ENCODE measurements around the gene ACACB. TPM values are rescaled to one million over a fixed set of nuclear protein-coding genes. Genes with fewer than 3 reads are reported as not detected.

Gene ACACB
- total and polyA plus RNA-seq, 2 donors from 2014 or later = 13.8 to 56.8 TPM

GRCh38 chr12:109191621-109192250 is 75.3 kb downstream of the ACACB start:
- no peak for DNase-seq
- TF ChIP-seq, protein P1, sequence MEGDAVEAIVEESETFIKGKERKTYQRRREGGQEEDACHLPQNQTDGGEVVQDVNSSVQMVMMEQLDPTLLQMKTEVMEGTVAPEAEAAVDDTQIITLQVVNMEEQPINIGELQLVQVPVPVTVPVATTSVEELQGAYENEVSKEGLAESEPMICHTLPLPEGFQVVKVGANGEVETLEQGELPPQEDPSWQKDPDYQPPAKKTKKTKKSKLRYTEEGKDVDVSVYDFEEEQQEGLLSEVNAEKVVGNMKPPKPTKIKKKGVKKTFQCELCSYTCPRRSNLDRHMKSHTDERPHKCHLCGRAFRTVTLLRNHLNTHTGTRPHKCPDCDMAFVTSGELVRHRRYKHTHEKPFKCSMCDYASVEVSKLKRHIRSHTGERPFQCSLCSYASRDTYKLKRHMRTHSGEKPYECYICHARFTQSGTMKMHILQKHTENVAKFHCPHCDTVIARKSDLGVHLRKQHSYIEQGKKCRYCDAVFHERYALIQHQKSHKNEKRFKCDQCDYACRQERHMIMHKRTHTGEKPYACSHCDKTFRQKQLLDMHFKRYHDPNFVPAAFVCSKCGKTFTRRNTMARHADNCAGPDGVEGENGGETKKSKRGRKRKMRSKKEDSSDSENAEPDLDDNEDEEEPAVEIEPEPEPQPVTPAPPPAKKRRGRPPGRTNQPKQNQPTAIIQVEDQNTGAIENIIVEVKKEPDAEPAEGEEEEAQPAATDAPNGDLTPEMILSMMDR (IDR thresholded peaks at IDR 0.05; ENCODE audit: borderline replicate concordance, extremely low read depth, insufficient read depth) = no peak
- H3K27ac ChIP-seq (ENCODE audit: low read depth in 2 of 2, low read length in 2 of 2) = no peak overlapping the region
- H3K27me3 ChIP-seq (ENCODE audit: control insufficient read depth, insufficient read depth, low read length) = no peaks in the 10 kb centered on the region
- intact Hi-C loops (cut with DNase I) = no loop called here
- no peak for FAIRE-seq
- no peak overlapping the region for H3K9ac ChIP-seq (ENCODE audit: low read length in 3 of 3)
- peaks cover 2 to 66% (median 38%) of the 10 kb centered on the region in 3 donors for H3K36me3 ChIP-seq (ENCODE audit: control insufficient read depth in 2 of 3, insufficient read depth in 3 of 3, low read length in 3 of 3)
- no peaks in the 10 kb centered on the region for H3K9me3 ChIP-seq (ENCODE audit: control insufficient read depth in 2 of 3, insufficient read depth in 1 of 3, low read length in 3 of 3)
- H3K4me1 ChIP-seq (ENCODE audit: control insufficient read depth in 2 of 3, insufficient read depth in 2 of 3, low read depth in 1 of 3, low read length in 3 of 3) = no peaks in the 10 kb centered on the region
- H3K4me3 ChIP-seq (ENCODE audit: low read length in 3 of 3) = no peak overlapping the region

GRCh38 chr12:109192358-109192757 is 76.0 kb downstream of the ACACB start:
- no peak overlapping the region for H3K4me3 ChIP-seq (ENCODE audit: low read length in 3 of 3)
- FAIRE-seq = no peak
- no peak for DNase-seq
- no peak overlapping the region for H3K27ac ChIP-seq (ENCODE audit: low read depth in 2 of 2, low read length in 2 of 2)
- H3K9ac ChIP-seq (ENCODE audit: low read length in 3 of 3) = no peak overlapping the region
- H3K4me1 ChIP-seq (ENCODE audit: control insufficient read depth in 2 of 3, insufficient read depth in 2 of 3, low read depth in 1 of 3, low read length in 3 of 3) = no peaks in the 10 kb centered on the region
- H3K36me3 ChIP-seq (ENCODE audit: control insufficient read depth in 2 of 3, insufficient read depth in 3 of 3, low read length in 3 of 3) = peaks cover 2 to 66% (median 44%) of the 10 kb centered on the region in 3 donors
- H3K27me3 ChIP-seq (ENCODE audit: control insufficient read depth, insufficient read depth, low read length) = no peaks in the 10 kb centered on the region
- TF ChIP-seq, protein P1 (IDR thresholded peaks at IDR 0.05; ENCODE audit: borderline replicate concordance, extremely low read depth, insufficient read depth) = no peak
- H3K9me3 ChIP-seq (ENCODE audit: control insufficient read depth in 2 of 3, insufficient read depth in 1 of 3, low read length in 3 of 3) = no peaks in the 10 kb centered on the region
- intact Hi-C loops (cut with DNase I) = no loop called here

DNA sequence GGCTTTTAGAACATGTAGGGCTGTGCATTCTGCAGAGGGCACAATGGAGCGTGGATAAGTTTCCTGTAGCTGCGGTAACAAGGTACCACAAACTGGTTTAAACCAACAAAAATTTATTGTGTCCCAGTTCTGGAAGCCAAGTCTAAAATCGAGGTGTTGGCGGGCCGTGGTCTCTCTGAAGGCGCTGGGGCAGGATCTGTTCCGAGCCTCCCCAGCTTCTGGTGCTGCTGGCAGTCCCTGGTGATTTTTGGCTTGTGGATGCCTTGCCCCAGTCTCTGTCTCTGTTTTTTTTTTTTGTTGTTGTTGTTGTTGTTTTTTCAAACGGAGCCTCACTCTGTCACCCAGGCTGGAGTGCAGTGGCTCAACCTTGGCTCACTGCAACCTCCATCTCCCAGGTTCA is 77.5 kb downstream of the ACACB start:
- H3K4me1 ChIP-seq (ENCODE audit: control insufficient read depth in 2 of 3, insufficient read depth in 2 of 3, low read depth in 1 of 3, low read length in 3 of 3) = no peaks in the 10 kb centered on the region
- H3K9me3 ChIP-seq (ENCODE audit: control insufficient read depth in 2 of 3, insufficient read depth in 1 of 3, low read length in 3 of 3) = no peaks in the 10 kb centered on the region
- H3K27me3 ChIP-seq (ENCODE audit: control insufficient read depth, insufficient read depth, low read length) = no peaks in the 10 kb centered on the region
- H3K27ac ChIP-seq (ENCODE audit: low read depth in 2 of 2, low read length in 2 of 2) = no peak overlapping the region
- no peak for FAIRE-seq
- TF ChIP-seq, protein P1 (IDR thresholded peaks at IDR 0.05; ENCODE audit: borderline replicate concordance, extremely low read depth, insufficient read depth) = no peak
- no peak for DNase-seq
- H3K36me3 ChIP-seq (ENCODE audit: control insufficient read depth in 2 of 3, insufficient read depth in 3 of 3, low read length in 3 of 3) = peaks cover 2 to 61% (median 41%) of the 10 kb centered on the region in 3 donors
- intact Hi-C loops (cut with DNase I) = no loop called here
- H3K4me3 ChIP-seq (ENCODE audit: low read length in 3 of 3) = no peak overlapping the region
- H3K9ac ChIP-seq (ENCODE audit: low read length in 3 of 3) = no peak overlapping the region

- Histone ChIP-seq H3K4me1 (ENCODE audit: control insufficient read depth in 2 of 3, insufficient read depth in 2 of 3, low read depth in 1 of 3, low read length in 3 of 3) (no peaks in the 10 kb centered on the region), H3K27me3 (ENCODE audit: control insufficient read depth, insufficient read depth, low read length) (no peaks in the 10 kb centered on the region), H3K4me3 (ENCODE audit: low read length in 3 of 3) (no peak overlapping the region), H3K36me3 (ENCODE audit: control insufficient read depth in 2 of 3, insufficient read depth in 3 of 3, low read length in 3 of 3) (peaks cover 2 to 77% (median 45%) of the 10 kb centered on the region in 3 donors), H3K27ac (ENCODE audit: low read depth in 2 of 2, low read length in 2 of 2) (no peak overlapping the region), H3K9ac (ENCODE audit: low read length in 3 of 3) (no peak overlapping the region), H3K9me3 (ENCODE audit: control insufficient read depth in 2 of 3, insufficient read depth in 1 of 3, low read length in 3 of 3) (no peaks in the 10 kb centered on the region)
- intact Hi-C loops (cut with DNase I) = no loop called here
- TF ChIP-seq, protein P1 (IDR thresholded peaks at IDR 0.05; ENCODE audit: borderline replicate concordance, extremely low read depth, insufficient read depth) = no peak
- DNase-seq (no peak), FAIRE-seq (no peak)
These were observed 79.9 kb downstream of the ACACB start for GRCh38 chr12:109196332-109196731.
